ENCODE results near the gene TXNRD2.

DNA sequence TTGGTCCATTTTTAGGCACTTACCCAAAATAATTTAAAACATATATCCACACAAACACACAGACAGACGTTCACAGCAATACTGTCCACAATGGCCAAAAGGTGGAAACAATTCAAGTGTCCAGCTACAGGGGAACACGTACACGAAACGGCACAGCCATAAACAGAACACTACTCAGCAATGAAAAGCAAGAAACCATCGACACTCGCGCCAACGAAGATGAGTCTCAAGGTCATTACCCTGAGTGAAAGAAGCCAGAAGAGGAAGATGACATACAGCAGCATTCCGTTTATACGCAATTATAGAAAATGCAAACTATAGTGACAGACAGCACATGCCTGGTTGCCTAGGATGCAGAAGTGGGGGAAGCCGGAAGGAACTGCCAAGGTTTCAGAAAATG is 13.4 kb downstream of the TXNRD2 start:
- no peak for TF ChIP-seq CTCF (IDR thresholded peaks at IDR 0.05; ENCODE audit: insufficient read depth, low read depth, low read length)
- TF ChIP-seq EZH2 (IDR thresholded peaks at IDR 0.05; ENCODE audit: insufficient read depth, low read length): no peak
